Measurements from ENCODE around the gene DHRSX.

The DHRSX gene

DNA sequence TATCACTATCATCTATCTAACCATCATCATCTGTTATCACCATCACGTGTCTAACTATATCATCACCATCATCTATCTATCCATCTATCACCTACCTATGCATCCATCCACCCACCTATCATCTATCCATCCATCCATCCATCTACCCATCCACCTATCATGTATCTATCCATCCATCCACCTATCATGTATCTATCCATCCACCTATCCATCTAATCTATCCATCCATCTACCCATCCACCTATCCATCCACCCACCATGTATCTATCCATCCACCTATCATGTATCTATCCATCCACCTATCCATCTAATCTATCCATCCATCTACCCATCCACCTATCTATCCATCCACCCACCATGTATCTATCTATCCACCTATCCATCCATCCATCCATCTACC lies 316.7 kb downstream of the DHRSX start:
- in situ Hi-C loops (cut with MboI; ENCODE audit: low sequenced_read_pairs): no loop called here

DNA sequence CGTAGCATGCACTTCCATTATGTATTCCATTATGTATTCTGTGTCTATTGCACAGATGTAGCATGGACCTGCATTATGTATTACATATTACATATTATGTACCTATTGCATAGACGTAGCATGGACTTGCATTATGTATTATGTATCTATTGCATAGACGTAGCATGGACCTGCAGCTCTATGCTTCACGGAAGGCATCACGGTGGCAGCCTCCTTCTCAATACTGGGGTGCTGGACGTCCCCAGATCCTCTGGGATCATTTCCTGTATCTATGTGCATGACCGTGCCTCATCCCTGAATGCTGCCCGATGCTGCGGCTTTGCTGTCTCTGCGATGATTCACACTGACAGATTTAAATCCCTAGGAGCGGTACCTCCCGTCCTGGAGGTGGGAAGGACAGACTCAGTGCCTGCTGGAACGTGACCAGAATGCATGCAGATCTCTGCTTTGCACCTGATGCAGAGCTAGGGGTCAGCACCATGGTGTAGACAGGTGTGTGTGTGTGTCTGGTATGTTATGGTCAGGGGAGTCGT lies 317.5 kb downstream of the DHRSX start:
- in situ Hi-C loops (cut with MboI; ENCODE audit: low sequenced_read_pairs): no loop called here

DNA sequence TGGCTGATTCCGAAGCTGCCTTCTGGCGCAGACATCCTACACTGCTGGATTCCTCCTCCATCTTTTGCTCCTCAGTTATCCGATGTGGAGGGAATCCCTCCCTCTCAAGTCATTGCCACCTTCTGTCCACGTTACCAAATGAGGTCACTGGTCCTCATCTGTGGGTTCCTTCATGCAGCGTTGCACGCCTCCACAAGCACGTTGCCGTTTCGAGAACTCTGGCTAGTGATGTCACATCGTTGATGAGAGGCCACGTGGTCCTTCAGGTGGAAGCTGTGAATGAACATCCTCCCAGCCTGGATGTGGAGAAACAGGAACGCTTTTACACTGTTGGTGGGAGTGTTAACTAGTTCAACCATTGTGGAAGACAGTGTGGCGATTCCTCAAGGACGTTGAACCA lies 323.2 kb downstream of the DHRSX start:
- in situ Hi-C loops (cut with MboI; ENCODE audit: low sequenced_read_pairs): no loop called here

DNA sequence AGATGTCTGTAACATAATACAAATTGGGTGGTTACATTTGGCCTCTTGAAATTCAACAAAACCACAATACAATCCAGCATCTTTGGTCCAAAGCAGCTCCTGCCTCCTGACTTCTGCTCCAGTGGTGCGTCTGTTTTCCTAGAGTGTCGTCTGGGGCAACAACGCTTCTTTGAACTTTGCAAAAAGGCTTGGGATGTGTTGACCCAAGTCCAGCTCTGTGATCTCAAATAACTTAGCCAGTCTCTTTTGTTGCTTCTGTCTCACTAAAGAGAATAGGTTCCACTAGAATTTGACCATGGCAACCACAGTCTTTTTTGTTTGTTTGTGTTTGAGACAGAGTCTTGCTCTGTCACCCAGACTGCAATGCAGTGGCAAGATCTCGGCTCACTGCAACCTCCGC lies 324.0 kb downstream of the DHRSX start:
- in situ Hi-C loops (cut with MboI; ENCODE audit: low sequenced_read_pairs): no loop called here

DNA sequence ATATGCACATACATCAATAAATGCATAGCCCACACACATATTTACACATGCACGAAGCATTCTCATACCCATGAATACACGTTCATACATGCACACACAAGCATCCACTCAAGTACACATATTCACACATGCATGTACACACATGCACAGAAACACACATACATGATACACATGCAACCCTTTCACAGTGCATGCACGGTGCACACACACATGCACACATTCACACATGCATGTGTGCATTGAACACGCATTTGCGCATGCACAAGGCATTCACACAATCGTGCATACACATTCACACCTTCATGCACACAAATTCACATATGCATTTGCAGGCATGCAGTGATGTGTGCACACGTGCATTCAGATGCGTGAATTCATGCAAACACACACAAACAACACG lies 324.5 kb downstream of the DHRSX start:
- in situ Hi-C loops (cut with MboI; ENCODE audit: low sequenced_read_pairs): no loop called here

DNA sequence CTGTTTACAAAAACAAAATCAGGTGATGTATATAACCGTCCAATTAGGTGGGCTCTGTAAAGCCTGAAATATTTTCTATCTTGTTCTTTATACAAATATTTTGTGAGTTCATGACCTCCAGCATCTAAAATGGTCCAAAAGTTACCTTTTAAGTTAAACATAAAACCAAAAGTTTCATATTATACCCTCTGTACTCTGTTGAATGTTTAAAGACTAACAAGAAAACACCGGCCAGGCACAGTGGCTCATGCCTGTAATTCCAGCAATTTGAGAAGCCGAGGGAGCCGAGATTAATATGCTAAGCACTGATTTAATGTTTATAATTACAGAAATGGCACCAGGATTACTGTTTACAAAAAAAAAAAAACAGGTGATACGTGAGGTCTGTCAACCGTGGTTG lies 328.4 kb downstream of the DHRSX start:
- in situ Hi-C loops (cut with MboI; ENCODE audit: low sequenced_read_pairs): no loop called here
